B cell (primary cell): ENCODE measurements around the gene EIF4A3. TPM values are rescaled to one million over a fixed set of nuclear protein-coding genes. Genes with fewer than 3 reads are reported as not detected.

ENCODE experiments used
- ATAC-seq: fragments of 200-7000 bp; cut with Tn5 transposase; one replicate; pipeline ENCODE4 v1.10.0; 2021; ENCODE audit warnings: low read depth, mild to moderate bottlenecking, moderate number of reproducible peaks, moderate library complexity
- CTCF ChIA-PET: fragments of 350-600 bp; sonication (Branson Sonifier 250); formaldehyde crosslinking; loops from one replicate; lab custom pipeline; 2021; ENCODE audit warnings: antibody characterized with exemption, inconsistent platforms; lab: Charles Lee
- POLR2A ChIA-PET: fragments of 350-600 bp; sonication (Branson Sonifier 250); formaldehyde crosslinking; loops from one replicate; lab custom pipeline; 2021; ENCODE audit warnings: antibody characterized with exemption; lab: Charles Lee
- DNase-seq: peaks from one replicate; pipeline ENCODE4 v3.0.0; 2013
- H2AFZ ChIP-seq: 2 replicates; pipeline ENCODE4 v1.6.1; 2012; ENCODE audit warnings: mild to moderate bottlenecking, low read depth, low read length; ENCODE audit not compliant: insufficient read depth, poor library complexity, severe bottlenecking
- H3K27ac ChIP-seq, 2 donors: 1 replicate in 1 of 2; 2 replicates in 1 of 2; pipeline ENCODE4 v1.5.1; 2012 to 2013; ENCODE audit warnings: low read length in 2 of 2, mild to moderate bottlenecking in 2 of 2, moderate library complexity in 1 of 2
- H3K27me3 ChIP-seq, 4 experiments: fragments of 200-600 bp in 1 of 4; sonication (generic) in 1 of 4; replicated peaks in 1 of 4; 1 replicate in 2 of 4; 2 replicates in 2 of 4; pipeline versions ENCODE4 v1.6.1 to v1.7.0; 2013 to 2016; ENCODE audit warnings: low read length in 3 of 4, mild to moderate bottlenecking in 2 of 4, mixed read lengths in 1 of 4, moderate library complexity in 1 of 4; ENCODE audit not compliant: insufficient read depth in 4 of 4, control insufficient read depth in 3 of 4; ENCODE audit errors: control extremely low read depth in 1 of 4
- H3K36me3 ChIP-seq, 2 experiments: replicated peaks in 1 of 2; 1 replicate in 1 of 2; 2 replicates in 1 of 2; pipeline versions ENCODE4 v1.6.1 to v1.7.1; 2013; ENCODE audit warnings: low read length in 1 of 2; ENCODE audit not compliant: insufficient read depth in 2 of 2, control insufficient read depth in 1 of 2; ENCODE audit errors: control extremely low read depth in 1 of 2, extremely low read depth in 1 of 2
- H3K4me1 ChIP-seq, 2 donors: fragments of 200-600 bp in 1 of 2; sonication (generic) in 1 of 2; 1 replicate in 1 of 2; 2 replicates in 1 of 2; pipeline versions ENCODE4 v1.5.1 to v1.6.1; 2013 to 2017; ENCODE audit warnings: low read length in 2 of 2; ENCODE audit not compliant: control insufficient read depth in 2 of 2, insufficient read depth in 2 of 2
- H3K4me2 ChIP-seq: replicated peaks from 2 replicates; pipeline ENCODE3; 2012; ENCODE audit warnings: mild to moderate bottlenecking, low read depth, low read length; ENCODE audit not compliant: poor library complexity, severe bottlenecking
- H3K4me3 ChIP-seq, 5 experiments: fragments of 200-600 bp in 1 of 5; sonication (generic) in 1 of 5; 1 replicate in 3 of 5; 2 replicates in 2 of 5; pipeline versions ENCODE4 v1.5.1 to v1.7.0; 2011 to 2016; ENCODE audit warnings: low read length in 4 of 5, mild to moderate bottlenecking in 4 of 5, low read depth in 2 of 5, control low read depth in 1 of 5, moderate library complexity in 1 of 5; ENCODE audit not compliant: insufficient read depth in 1 of 5; ENCODE audit errors: control extremely low read depth in 1 of 5, extremely low read depth in 1 of 5
- H3K79me2 ChIP-seq: fragments of 200-600 bp; sonication (generic); one replicate; pipeline ENCODE4 v1.6.0; 2016; ENCODE audit warnings: low read length; ENCODE audit not compliant: control insufficient read depth, insufficient read depth
- H3K9ac ChIP-seq: fragments of 200-600 bp; sonication (generic); 2 replicates; pipeline ENCODE4 v1.6.1; 2017; ENCODE audit warnings: mild to moderate bottlenecking, low read length, moderate library complexity
- H3K9me3 ChIP-seq, 3 donors: one replicate each; pipeline versions ENCODE4 v1.6.1 to v1.7.1; 2013; ENCODE audit warnings: low read length in 2 of 3; ENCODE audit not compliant: control insufficient read depth in 2 of 3, insufficient read depth in 1 of 3; ENCODE audit errors: control extremely low read depth in 1 of 3
- H4K20me1 ChIP-seq: 2 replicates; pipeline ENCODE4 v1.6.0; 2012; ENCODE audit warnings: mild to moderate bottlenecking, low read length; ENCODE audit not compliant: insufficient read depth, control insufficient read depth, poor library complexity, severe bottlenecking
- H3K27ac Mint-ChIP-seq: one replicate; pipeline ENCODE4 v1.8.0; 2021; ENCODE audit warnings: mixed read lengths
- H3K27me3 Mint-ChIP-seq: one replicate; pipeline ENCODE4 v1.8.0; 2021; ENCODE audit warnings: mixed read lengths
- H3K4me1 Mint-ChIP-seq: one replicate; pipeline ENCODE4 v1.8.0; 2021; ENCODE audit warnings: mixed read lengths
- H3K4me3 Mint-ChIP-seq: one replicate; pipeline ENCODE4 v1.8.0; 2021; ENCODE audit warnings: mixed read lengths
- H3K9me3 Mint-ChIP-seq: one replicate; pipeline ENCODE4 v1.8.0; 2022; ENCODE audit warnings: mixed read lengths; ENCODE audit not compliant: insufficient read depth
- CTCF ChIP-seq: fragments of 200-600 bp; IDR thresholded peaks from one replicate; pipeline ENCODE4 v1.8.0; 2022; ENCODE audit warnings: antibody characterized with exemption, mild to moderate bottlenecking
- EZH2 ChIP-seq: IDR thresholded peaks from 2 replicates; pipeline ENCODE4 v1.6.1; 2012; ENCODE audit warnings: borderline replicate concordance, low read depth, mild to moderate bottlenecking, moderate library complexity, low read length; ENCODE audit not compliant: insufficient read depth, poor library complexity, severe bottlenecking
- WGBS: methylation state at CpG from one replicate; pipeline ENCODE4 v1.1.5; 2013; ENCODE audit warnings: missing lambda C conversion rate; ENCODE audit not compliant: insufficient coverage; 5-methylcytosine and 5-hydroxymethylcytosine counted together
- intact Hi-C: fragments of 100-400 bp; cut with micrococcal nuclease; formaldehyde crosslinking; loops from one replicate; pipeline ENCODE4 v1.10.0; 2022
- polyA plus RNA-seq: library from polyadenylated mRNA; depleted of rRNA; stranded (reverse); fragments of >200 nt; gene quantifications from 2 replicates; pipeline ENCODE4 v1.2.3, GENCODE V29; 2012
- total RNA-seq, 2 donors: library from RNA; stranded (reverse); fragments of 120-200 nt in 1 of 2; gene quantifications; 1 replicate in 1 of 2; 2 replicates in 1 of 2; pipeline versions ENCODE4 v1.2.3 to v1.2.4, GENCODE V29; 2013 to 2022

EIF4A3 gene
- total and polyA plus RNA-seq, 2 donors (not counting 1 experiment from before 2014, with no cell fraction given) = 86.0 to 137 TPM

DNA sequence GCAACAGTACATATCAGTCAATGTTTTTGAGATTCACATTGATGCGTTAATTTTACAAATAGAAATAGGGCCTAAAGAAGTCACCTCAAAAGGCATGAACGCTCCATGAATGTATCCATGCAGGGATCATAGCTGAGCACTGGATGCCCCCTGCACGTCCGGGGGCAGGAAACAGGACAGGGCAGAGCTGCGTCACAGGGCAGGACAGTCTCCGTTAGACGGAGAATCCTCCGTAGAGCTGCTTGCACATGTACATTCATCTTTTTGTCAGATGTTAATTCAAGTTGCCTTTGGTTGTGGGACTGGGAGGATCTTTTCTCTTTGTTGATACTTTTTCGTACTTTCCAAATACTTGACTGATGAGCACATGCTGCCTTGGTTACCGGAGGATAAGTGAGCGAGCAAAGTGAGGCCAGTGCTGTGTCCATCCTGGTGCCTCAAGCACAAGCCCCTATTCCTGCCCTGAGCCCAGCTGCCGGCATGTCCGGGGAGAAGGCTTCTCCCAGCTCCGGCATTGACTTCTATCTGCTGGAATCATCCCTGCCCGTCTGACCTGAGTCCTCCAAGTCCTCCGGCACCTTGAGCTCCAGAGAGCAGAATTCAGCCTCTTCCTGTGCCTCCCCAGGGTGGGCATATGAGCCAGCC lies 30.5 kb downstream of the EIF4A3 start:
- no peak for TF ChIP-seq CTCF
- no peak for TF ChIP-seq EZH2
- Histone ChIP-seq H3K36me3 (no peaks in the 10 kb centered on the region), H3K27me3 (no peaks in the 10 kb centered on the region), H4K20me1 (no peaks in the 10 kb centered on the region), H3K9ac (no peak overlapping the region), H3K9me3 (peaks cover 0 to 4% (median 0%) of the 10 kb centered on the region in 3 donors), H3K27ac (no peak overlapping the region), H3K4me1 (peaks cover 11 to 14% of the 10 kb centered on the region in 2 donors), H3K4me2 (no peak overlapping the region), H3K4me3 (no peak overlapping the region), H3K79me2 (no peaks in the 10 kb centered on the region), H2AFZ (no peak overlapping the region)
- Mint-ChIP-seq H3K4me1 (peaks cover 14% of the 10 kb centered on the region), H3K9me3 (no peaks in the 10 kb centered on the region), H3K27ac (no peak overlapping the region), H3K4me3 (no peak overlapping the region), H3K27me3 (no peaks in the 10 kb centered on the region)
- WGBS = 93% methylated on average over 16 of the region's 16 CpGs
- intact Hi-C loops = no loop called here
- ChIA-PET POLR2A (no interaction called here), CTCF (interaction anchor here (2.7 kb wide), 1 partner anchor 15 kb away, joined by 6 read pairs; the partner anchor contains the start of gene GAA)
- DNase-seq (no peak), ATAC-seq (no peak)

GRCh38 chr17:80115159-80115558 lies 31.8 kb downstream of the EIF4A3 start:
- Histone ChIP-seq H3K9me3 (peaks cover 0 to 4% (median 0%) of the 10 kb centered on the region in 3 donors), H3K27ac (no peak overlapping the region), H3K4me3 (no peak overlapping the region), H3K27me3 (no peaks in the 10 kb centered on the region), H2AFZ (no peak overlapping the region), H3K4me2 (no peak overlapping the region), H4K20me1 (no peaks in the 10 kb centered on the region), H3K9ac (no peak overlapping the region), H3K36me3 (no peaks in the 10 kb centered on the region), H3K79me2 (no peaks in the 10 kb centered on the region), H3K4me1 (peaks cover 11 to 14% of the 10 kb centered on the region in 2 donors)
- WGBS = 93% methylated on average over 8 of the region's 8 CpGs
- Mint-ChIP-seq H3K27ac (no peak overlapping the region), H3K27me3 (no peaks in the 10 kb centered on the region), H3K4me3 (no peak overlapping the region), H3K4me1 (peaks cover 15% of the 10 kb centered on the region), H3K9me3 (no peaks in the 10 kb centered on the region)
- DNase-seq (no peak), ATAC-seq (no peak)
- intact Hi-C loops = no loop called here
- ChIA-PET CTCF (interaction anchor here (0.5 to 2.7 kb wide), 2 partner anchors 14 to 109 kb away, joined by 3 to 6 read pairs; partner anchors contain the start of gene GAA), POLR2A (no interaction called here)
- no peak for TF ChIP-seq EZH2
- TF ChIP-seq CTCF = no peak
